Activated naive CD4-positive, alpha-beta T cell treated with anti-CD3 and anti-CD28 coated beads for 36 hours (primary cell): ENCODE data around the gene SLC32A1. TPM values are rescaled to one million over a fixed set of nuclear protein-coding genes. Genes with fewer than 3 reads are reported as not detected.

Experiments
- total RNA-seq, 2 experiments: library from RNA; stranded (reverse); gene quantifications; one replicate each; pipeline ENCODE4 v1.2.3, GENCODE V29; 2021

Gene SLC32A1
- total RNA-seq, 2 experiments from 2014 or later: not detected

Other genes with a start within 250 kb of the SLC32A1 start
- not detected for gene ADIG, start 143.3 kb upstream of the SLC32A1 start, total RNA-seq
- not detected for gene ARHGAP40, start 122.7 kb upstream of the SLC32A1 start, total RNA-seq
- 1 to 10 TPM; 8.3 to 9.4 TPM for gene ACTR5, start 24.0 kb downstream of the SLC32A1 start, total RNA-seq
- 10 to 100 TPM; 38.1 to 40.0 TPM for gene PPP1R16B, start 81.2 kb downstream of the SLC32A1 start, total RNA-seq
- 10 to 100 TPM; 13.6 TPM for gene FAM83D, start 201.9 kb downstream of the SLC32A1 start, total RNA-seq
- gene DHX35, start 237.9 kb downstream of the SLC32A1 start, total RNA-seq: 10 to 100 TPM in 1 of 2 experiments, 1 to 10 TPM in 1; 9.5 to 10.3 TPM